Pons (tissue), 1 donor: Measurements from ENCODE around the gene NDC80.

Experiments
- DNase-seq: peaks from one replicate; pipeline ENCODE4 v3.0.0-alpha.2; 2016; ENCODE audit warnings: low spot score

The NDC80 gene

GRCh38 chr18:2559249-2559648 lies 12.1 kb upstream of the NDC80 start:
- DNase-seq = no peak

GRCh38 chr18:2564373-2564772 lies 7.0 kb upstream of the NDC80 start:
- no peak for DNase-seq

- no peak for DNase-seq
These were observed 3.2 kb upstream of the NDC80 start for GRCh38 chr18:2568129-2568528.

- no peak for DNase-seq
These were observed 2.8 kb upstream of the NDC80 start for GRCh38 chr18:2568605-2569004.

- no peak for DNase-seq
These were observed 1.8 kb upstream of the NDC80 start for GRCh38 chr18:2569338-2570207.

GRCh38 chr18:2570772-2571199 lies 571 bp upstream of the NDC80 start:
- DNase-seq = peak; percentile 49

GRCh38 chr18:2572171-2572569 lies 813 bp downstream of the NDC80 start:
- no peak for DNase-seq

- no peak for DNase-seq
These were observed 1.5 kb downstream of the NDC80 start for GRCh38 chr18:2572892-2573291.

GRCh38 chr18:2573408-2573807 lies 2.1 kb downstream of the NDC80 start:
- DNase-seq = no peak

- no peak for DNase-seq
These were observed 16.4 kb downstream of the NDC80 start for GRCh38 chr18:2587788-2588187.

- no peak for DNase-seq
These were observed 17.4 kb downstream of the NDC80 start for GRCh38 chr18:2588666-2589344.

- DNase-seq = no peak
These were observed 18.1 kb downstream of the NDC80 start for GRCh38 chr18:2589345-2590068.

GRCh38 chr18:2590303-2590702 lies 18.9 kb downstream of the NDC80 start:
- DNase-seq = no peak

- no peak for DNase-seq
These were observed 26.3 kb downstream of the NDC80 start for GRCh38 chr18:2597639-2598038.

GRCh38 chr18:2602844-2603243 lies 31.5 kb downstream of the NDC80 start:
- DNase-seq = no peak

- DNase-seq = no peak
These were observed 35.0 kb downstream of the NDC80 start for GRCh38 chr18:2606335-2606734.

- no peak for DNase-seq
These were observed 38.2 kb downstream of the NDC80 start for GRCh38 chr18:2609604-2610003.

- no peak for DNase-seq
These were observed 39.2 kb downstream of the NDC80 start for GRCh38 chr18:2610549-2610948.

- no peak for DNase-seq
These were observed 41.6 kb downstream of the NDC80 start for GRCh38 chr18:2612996-2613395.

GRCh38 chr18:2617401-2617998 lies 46.1 kb downstream of the NDC80 start:
- DNase-seq = no peak

GRCh38 chr18:2618009-2618408 lies 46.7 kb downstream of the NDC80 start:
- no peak for DNase-seq

- DNase-seq = no peak
These were observed 53.9 kb downstream of the NDC80 start for GRCh38 chr18:2625217-2625616.
